WERI-Rb-1 (cell line): ENCODE results near the gene LRRTM4.

Experiments used
- DNase-seq: peaks from one replicate; pipeline ENCODE4 v3.0.0-alpha.2; 2020
- H3K27ac ChIP-seq: fragments of 250-450 bp; sonication (Bioruptor Pico); 2 replicates; pipeline ENCODE4 v1.5.1; 2020; ENCODE audit warnings: mild to moderate bottlenecking, moderate library complexity
- H3K27me3 ChIP-seq: fragments of 250-450 bp; sonication (Bioruptor Pico); 2 replicates; pipeline ENCODE4 v1.5.1; 2021; ENCODE audit warnings: mild to moderate bottlenecking, low read depth, moderate library complexity; ENCODE audit not compliant: insufficient read depth, severe bottlenecking
- H3K36me3 ChIP-seq: fragments of 250-450 bp; sonication (Bioruptor Pico); 2 replicates; pipeline ENCODE4 v1.5.1; 2020; ENCODE audit warnings: mild to moderate bottlenecking, moderate library complexity
- H3K4me3 ChIP-seq: 2 replicates; pipeline ENCODE4 v1.5.1; 2011; ENCODE audit warnings: low read depth, mild to moderate bottlenecking, control low read depth, low read length
- H3K9me3 ChIP-seq: fragments of 250-450 bp; sonication (Bioruptor Pico); 2 replicates; pipeline ENCODE4 v1.5.1; 2021; ENCODE audit warnings: mild to moderate bottlenecking, moderate library complexity; ENCODE audit not compliant: severe bottlenecking
- TF ChIP-seq, protein P1 (sequence below): IDR thresholded peaks from 2 replicates; pipeline ENCODE4 v1.5.1; 2011; ENCODE audit warnings: low read depth, mild to moderate bottlenecking, control low read depth, inconsistent platforms, low read length

LRRTM4 gene

GRCh38 chr2:77025714-77026113 lies 496.5 kb downstream of the LRRTM4 start:
- Histone ChIP-seq H3K36me3 (no peaks in the 10 kb centered on the region), H3K9me3 (peaks cover 4% of the 10 kb centered on the region), H3K27ac (no peak overlapping the region), H3K27me3 (no peaks in the 10 kb centered on the region), H3K4me3 (no peak overlapping the region)
- TF ChIP-seq, protein P1, sequence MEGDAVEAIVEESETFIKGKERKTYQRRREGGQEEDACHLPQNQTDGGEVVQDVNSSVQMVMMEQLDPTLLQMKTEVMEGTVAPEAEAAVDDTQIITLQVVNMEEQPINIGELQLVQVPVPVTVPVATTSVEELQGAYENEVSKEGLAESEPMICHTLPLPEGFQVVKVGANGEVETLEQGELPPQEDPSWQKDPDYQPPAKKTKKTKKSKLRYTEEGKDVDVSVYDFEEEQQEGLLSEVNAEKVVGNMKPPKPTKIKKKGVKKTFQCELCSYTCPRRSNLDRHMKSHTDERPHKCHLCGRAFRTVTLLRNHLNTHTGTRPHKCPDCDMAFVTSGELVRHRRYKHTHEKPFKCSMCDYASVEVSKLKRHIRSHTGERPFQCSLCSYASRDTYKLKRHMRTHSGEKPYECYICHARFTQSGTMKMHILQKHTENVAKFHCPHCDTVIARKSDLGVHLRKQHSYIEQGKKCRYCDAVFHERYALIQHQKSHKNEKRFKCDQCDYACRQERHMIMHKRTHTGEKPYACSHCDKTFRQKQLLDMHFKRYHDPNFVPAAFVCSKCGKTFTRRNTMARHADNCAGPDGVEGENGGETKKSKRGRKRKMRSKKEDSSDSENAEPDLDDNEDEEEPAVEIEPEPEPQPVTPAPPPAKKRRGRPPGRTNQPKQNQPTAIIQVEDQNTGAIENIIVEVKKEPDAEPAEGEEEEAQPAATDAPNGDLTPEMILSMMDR, result no peak
- no peak for DNase-seq

DNA sequence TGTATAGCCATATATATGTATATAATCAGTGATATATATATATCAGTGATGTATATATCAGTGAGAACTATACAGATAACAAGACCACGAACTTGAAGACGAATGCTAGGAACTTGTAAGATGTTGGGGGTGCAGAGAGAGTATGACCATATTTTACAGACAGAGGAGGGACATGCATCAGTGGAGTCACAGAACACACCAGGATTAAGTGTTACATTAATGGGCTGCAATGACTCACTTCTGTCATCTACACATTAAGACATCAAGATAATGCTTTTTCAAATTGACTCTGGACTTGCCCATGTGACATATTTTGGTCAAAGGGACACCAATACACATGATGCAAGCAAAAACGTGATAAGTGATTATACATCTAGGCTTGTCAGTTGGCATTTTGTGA lies 501.0 kb downstream of the LRRTM4 start:
- no peak for DNase-seq
- Histone ChIP-seq H3K27me3 (no peaks in the 10 kb centered on the region), H3K4me3 (no peak overlapping the region), H3K36me3 (no peaks in the 10 kb centered on the region), H3K27ac (no peak overlapping the region), H3K9me3 (peaks cover 4% of the 10 kb centered on the region)
- TF ChIP-seq, protein P1, result no peak

- no peak for DNase-seq
- Histone ChIP-seq H3K36me3 (no peaks in the 10 kb centered on the region), H3K9me3 (peaks cover 4% of the 10 kb centered on the region), H3K4me3 (no peak overlapping the region), H3K27me3 (no peaks in the 10 kb centered on the region), H3K27ac (no peak overlapping the region)
- TF ChIP-seq, protein P1, result no peak
Measured at GRCh38 chr2:77018219-77018618, 504.0 kb downstream of the LRRTM4 start.

DNA sequence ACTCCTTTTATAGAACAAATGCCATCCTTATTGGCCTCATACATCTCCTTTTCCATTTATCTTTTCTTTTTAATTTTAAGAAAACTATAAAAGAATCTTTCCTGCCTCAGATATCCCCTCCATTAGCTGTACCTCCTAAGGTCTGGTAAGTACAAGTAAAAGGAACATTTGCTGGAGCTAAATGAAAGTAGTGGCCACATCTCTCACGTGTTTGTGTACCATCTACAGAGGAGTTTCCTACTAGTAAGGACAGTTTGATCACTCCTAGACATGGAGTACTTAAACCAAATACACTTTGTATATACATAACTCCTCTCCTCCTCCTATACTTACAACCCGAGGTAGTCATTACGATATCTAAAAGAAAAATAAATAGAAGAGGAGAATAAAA lies 504.8 kb downstream of the LRRTM4 start:
- H3K27me3 ChIP-seq, result no peaks in the 10 kb centered on the region
- no peak for DNase-seq
- no peak overlapping the region for H3K27ac ChIP-seq
- H3K4me3 ChIP-seq, result no peak overlapping the region
- no peaks in the 10 kb centered on the region for H3K36me3 ChIP-seq
- H3K9me3 ChIP-seq, result no peaks in the 10 kb centered on the region
- TF ChIP-seq, protein P1, result no peak

DNA sequence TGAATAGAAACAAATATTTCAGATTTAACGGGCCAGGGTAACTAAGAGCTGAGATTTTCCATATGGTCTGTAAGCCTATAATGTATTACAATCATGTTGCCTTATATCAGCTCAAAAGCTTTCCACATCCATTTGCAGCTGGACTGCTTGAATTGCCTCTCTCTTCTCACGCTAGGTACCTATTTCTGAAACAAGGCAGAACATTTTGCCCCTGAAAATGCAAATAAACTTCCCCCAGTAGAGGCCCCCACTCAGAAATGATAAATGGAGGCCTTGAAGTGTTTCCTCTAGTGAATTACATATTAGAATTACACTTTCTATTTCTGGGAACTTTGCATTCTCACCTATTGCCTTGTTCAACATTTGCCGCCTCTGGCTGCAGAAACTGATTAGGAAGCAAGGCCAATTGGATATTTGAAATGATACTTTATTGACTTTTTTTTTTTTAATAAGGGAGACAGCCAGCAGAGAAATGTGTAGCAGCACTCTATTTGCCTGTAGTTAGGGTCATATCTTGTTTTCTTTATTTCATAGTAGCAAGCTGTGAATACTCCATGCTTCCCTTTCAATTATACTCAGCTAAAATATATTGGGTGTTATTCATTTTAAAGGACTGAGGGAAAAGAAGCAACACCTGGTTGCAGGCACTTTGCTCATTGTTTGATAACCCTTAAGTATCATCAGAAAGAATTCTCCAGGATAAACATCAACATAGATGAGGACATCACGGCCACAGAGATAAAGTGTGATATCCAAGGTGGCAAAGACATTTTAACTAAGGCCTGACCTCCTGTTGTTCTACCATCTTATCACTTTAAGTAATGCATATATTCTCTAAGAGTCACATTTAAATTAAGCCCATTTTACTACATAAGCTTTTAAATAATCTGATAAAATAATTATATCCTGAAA lies 505.5 kb downstream of the LRRTM4 start:
- no peak for DNase-seq
- Histone ChIP-seq H3K4me3 (no peak overlapping the region), H3K36me3 (no peaks in the 10 kb centered on the region), H3K27ac (no peak overlapping the region), H3K9me3 (no peaks in the 10 kb centered on the region), H3K27me3 (no peaks in the 10 kb centered on the region)
- TF ChIP-seq, protein P1, result no peak
